ENCODE data around the gene TRAPPC13.

- TF ChIP-seq, protein P1, sequence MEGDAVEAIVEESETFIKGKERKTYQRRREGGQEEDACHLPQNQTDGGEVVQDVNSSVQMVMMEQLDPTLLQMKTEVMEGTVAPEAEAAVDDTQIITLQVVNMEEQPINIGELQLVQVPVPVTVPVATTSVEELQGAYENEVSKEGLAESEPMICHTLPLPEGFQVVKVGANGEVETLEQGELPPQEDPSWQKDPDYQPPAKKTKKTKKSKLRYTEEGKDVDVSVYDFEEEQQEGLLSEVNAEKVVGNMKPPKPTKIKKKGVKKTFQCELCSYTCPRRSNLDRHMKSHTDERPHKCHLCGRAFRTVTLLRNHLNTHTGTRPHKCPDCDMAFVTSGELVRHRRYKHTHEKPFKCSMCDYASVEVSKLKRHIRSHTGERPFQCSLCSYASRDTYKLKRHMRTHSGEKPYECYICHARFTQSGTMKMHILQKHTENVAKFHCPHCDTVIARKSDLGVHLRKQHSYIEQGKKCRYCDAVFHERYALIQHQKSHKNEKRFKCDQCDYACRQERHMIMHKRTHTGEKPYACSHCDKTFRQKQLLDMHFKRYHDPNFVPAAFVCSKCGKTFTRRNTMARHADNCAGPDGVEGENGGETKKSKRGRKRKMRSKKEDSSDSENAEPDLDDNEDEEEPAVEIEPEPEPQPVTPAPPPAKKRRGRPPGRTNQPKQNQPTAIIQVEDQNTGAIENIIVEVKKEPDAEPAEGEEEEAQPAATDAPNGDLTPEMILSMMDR (IDR thresholded peaks at IDR 0.05; ENCODE audit: insufficient read depth, low read length) = no peak
- TF ChIP-seq REST (IDR thresholded peaks at IDR 0.05; ENCODE audit: insufficient replicate concordance, low read depth) (no peak), POLR2AphosphoS5 (IDR thresholded peaks at IDR 0.05; ENCODE audit: low read depth) (no peak)
Observed at GRCh38 chr5:65696892-65697291, 72.1 kb downstream of the TRAPPC13 start.
